HepG2 (cell line): Measurements from ENCODE around the gene BPIFA2. TPM values are rescaled to one million over a fixed set of nuclear protein-coding genes. Genes with fewer than 3 reads are reported as not detected.
A peak's percentile ranks its signal among the peaks of the same experiment; 100 is the strongest.

Source experiments
- ATAC-seq: fragments of 200-7000 bp; cut with Tn5 transposase; 3 replicates; pipeline ENCODE4 v1.9.1; 2020; ENCODE audit warnings: mild to moderate bottlenecking, moderate library complexity
- BruUV-seq: library from RNA; stranded (reverse); fragments of 400-500 nt; replicated peaks from 2 replicates; lab custom pipeline; 2021; lab: Mats Ljungman, UMichigan
- CTCF ChIA-PET: fragments of 300-600 bp; formaldehyde crosslinking; extraction: SDS; loops from one replicate; lab custom pipeline; 2021; ENCODE audit warnings: low total read pairs, inconsistent platforms, low intra/inter-chr PET ratio; lab: Yijun Ruan, JAX
- POLR2A ChIA-PET: fragments of 350-600 bp; sonication (Branson Sonifier 250); formaldehyde crosslinking; loops from one replicate; lab custom pipeline; 2020; ENCODE audit warnings: antibody characterized with exemption, inconsistent platforms; lab: Yijun Ruan, JAX
- DNase-seq: peaks from one replicate; pipeline ENCODE4 v3.0.0-alpha.2; 2015; ENCODE audit warnings: low spot score
- FAIRE-seq: peaks from 3 replicates; lab custom pipeline; 2011; peaks lifted over from hg19 to GRCh38; lab: Jason Lieb, UNC
- H2AFZ ChIP-seq: one replicate; pipeline ENCODE4 v1.6.1; 2011; ENCODE audit warnings: low read length, inconsistent platforms
- H3K27ac ChIP-seq: fragments of 300-600 bp; 3 replicates; pipeline ENCODE4 v1.8.0; 2011; ENCODE audit warnings: mixed run types, mild to moderate bottlenecking, mixed read lengths, low read length, inconsistent platforms; ENCODE audit not compliant: insufficient read depth; ENCODE audit errors: extremely low read length
- H3K27me3 ChIP-seq, 2 experiments: fragments of 200-600 bp in 1 of 2; 2 replicates in 1 of 2; 3 replicates in 1 of 2; pipeline versions ENCODE4 v1.6.0 to v1.8.0; 2011; ENCODE audit warnings: low read length in 2 of 2, mild to moderate bottlenecking in 2 of 2, moderate library complexity in 2 of 2, inconsistent platforms in 1 of 2; ENCODE audit not compliant: insufficient read depth in 2 of 2, control insufficient read depth in 1 of 2
- H3K36me3 ChIP-seq, 2 experiments: fragments of 200-600 bp in 1 of 2; replicated peaks in 1 of 2; 2 replicates in 1 of 2; 3 replicates in 1 of 2; pipeline versions ENCODE4 v1.5.1 to v1.8.0; 2011; ENCODE audit warnings: low read length in 2 of 2, inconsistent platforms in 1 of 2; ENCODE audit not compliant: insufficient read depth in 2 of 2, control insufficient read depth in 1 of 2
- H3K4me1 ChIP-seq: 2 replicates; pipeline ENCODE4 v1.5.1; 2012; ENCODE audit warnings: low read length, inconsistent platforms; ENCODE audit not compliant: insufficient read depth
- H3K4me2 ChIP-seq: 2 replicates; pipeline ENCODE4 v1.6.0; 2011; ENCODE audit warnings: low read depth, low read length, inconsistent platforms
- H3K4me3 ChIP-seq, 3 experiments: fragments of 200-600 bp in 1 of 3; sonication (generic), shearing (Covaris generic) in 1 of 3; replicated peaks in 1 of 3; 2 replicates each; pipeline ENCODE4 v1.5.1; 2011 to 2016; ENCODE audit warnings: low read length in 3 of 3, inconsistent platforms in 2 of 3, low read depth in 2 of 3, mild to moderate bottlenecking in 2 of 3, control low read depth in 1 of 3, mixed read lengths in 1 of 3; ENCODE audit not compliant: insufficient read depth in 1 of 3
- H3K79me2 ChIP-seq: one replicate; pipeline ENCODE4 v1.6.1; 2011; ENCODE audit warnings: low read length, inconsistent platforms; ENCODE audit not compliant: insufficient read depth
- H3K9ac ChIP-seq: 2 replicates; pipeline ENCODE4 v1.6.0; 2011; ENCODE audit warnings: mild to moderate bottlenecking, low read depth, low read length, inconsistent platforms; ENCODE audit not compliant: insufficient read depth
- H3K9me3 ChIP-seq: 2 replicates; pipeline ENCODE4 v1.5.1; 2012; ENCODE audit warnings: mild to moderate bottlenecking, low read length
- H4K20me1 ChIP-seq: 2 replicates; pipeline ENCODE4 v1.6.0; 2011; ENCODE audit warnings: inconsistent platforms, mild to moderate bottlenecking, low read length, moderate library complexity; ENCODE audit not compliant: insufficient read depth
- CEBPG ChIP-seq: IDR thresholded peaks from 2 replicates; pipeline ENCODE4 v1.6.1; 2016
- JDP2 ChIP-seq: sonication (generic); formaldehyde crosslinking; IDR thresholded peaks from 2 replicates; pipeline ENCODE4 v1.8.1; 2022; ENCODE audit warnings: missing genetic modification reagents, borderline replicate concordance
- NR3C1 ChIP-seq: sonication (generic); formaldehyde crosslinking; IDR thresholded peaks from 2 replicates; pipeline ENCODE4 v1.4.0; 2020; ENCODE audit warnings: missing genetic modification reagents
- STAG1 ChIP-seq: sonication (generic); formaldehyde crosslinking; IDR thresholded peaks from 2 replicates; pipeline ENCODE4 v1.4.0; 2020; ENCODE audit warnings: missing genetic modification reagents
- ZNF674 ChIP-seq: sonication (generic); formaldehyde crosslinking; IDR thresholded peaks from 2 replicates; pipeline ENCODE4 v1.5.0; 2020; ENCODE audit warnings: low read depth, mild to moderate bottlenecking, missing genetic modification reagents
- WGBS: methylation state at CpG from one replicate; pipeline ENCODE4 v1.1.6; 2017; ENCODE audit warnings: low lambda C conversion rate; 5-methylcytosine and 5-hydroxymethylcytosine counted together
- in situ Hi-C: cut with HindIII; loops from 2 replicates; pipeline ENCODE4 v1.10.0; 2017; ENCODE audit warnings: low pct_unique_long_range_greater_than_20kb; ENCODE audit not compliant: extremely low pct_ligation_motif_present
- intact Hi-C: fragments of 100-400 bp; cut with micrococcal nuclease; formaldehyde crosslinking; loops from one replicate; pipeline ENCODE4 v1.10.0; 2022; ENCODE audit not compliant: unreplicated experiment
- polyA plus RNA-seq, 8 experiments: library from polyadenylated mRNA; depleted of rRNA in 3 of 8; stranded (reverse) in 7 of 8; unstranded in 1 of 8; fragments of >200 nt; fragmentation: Illumina TruSeq in 4 of 8; extraction: Trizol in 4 of 8; gene quantifications; 2 replicates each; pipeline versions ENCODE4 v1.2.1 to v1.2.3, GENCODE V29; 2011 to 2016; ENCODE audit warnings: low read depth in 4 of 8, missing spikeins in 1 of 8, mixed read lengths in 1 of 8; ENCODE audit not compliant: insufficient read depth in 1 of 8
- total RNA-seq, 5 experiments: library from RNA; depleted of rRNA; stranded (reverse); fragments of >200 nt; fragmentation: Illumina TruSeq; extraction: Trizol; gene quantifications; 2 replicates each; pipeline ENCODE4 v1.2.3, GENCODE V29; 2016; ENCODE audit warnings: low read depth in 1 of 5
- TF ChIP-seq, protein P1 (sequence below): sonication (generic); formaldehyde crosslinking; IDR thresholded peaks from 2 replicates; pipeline ENCODE4 v1.5.0; 2020; ENCODE audit warnings: mild to moderate bottlenecking, missing genetic modification reagents, moderate library complexity

Gene BPIFA2
- total and polyA plus RNA-seq, 2 of the 13 experiments (the other 11 are each of a cell fraction or from before 2014, with no cell fraction given): not detected

DNA sequence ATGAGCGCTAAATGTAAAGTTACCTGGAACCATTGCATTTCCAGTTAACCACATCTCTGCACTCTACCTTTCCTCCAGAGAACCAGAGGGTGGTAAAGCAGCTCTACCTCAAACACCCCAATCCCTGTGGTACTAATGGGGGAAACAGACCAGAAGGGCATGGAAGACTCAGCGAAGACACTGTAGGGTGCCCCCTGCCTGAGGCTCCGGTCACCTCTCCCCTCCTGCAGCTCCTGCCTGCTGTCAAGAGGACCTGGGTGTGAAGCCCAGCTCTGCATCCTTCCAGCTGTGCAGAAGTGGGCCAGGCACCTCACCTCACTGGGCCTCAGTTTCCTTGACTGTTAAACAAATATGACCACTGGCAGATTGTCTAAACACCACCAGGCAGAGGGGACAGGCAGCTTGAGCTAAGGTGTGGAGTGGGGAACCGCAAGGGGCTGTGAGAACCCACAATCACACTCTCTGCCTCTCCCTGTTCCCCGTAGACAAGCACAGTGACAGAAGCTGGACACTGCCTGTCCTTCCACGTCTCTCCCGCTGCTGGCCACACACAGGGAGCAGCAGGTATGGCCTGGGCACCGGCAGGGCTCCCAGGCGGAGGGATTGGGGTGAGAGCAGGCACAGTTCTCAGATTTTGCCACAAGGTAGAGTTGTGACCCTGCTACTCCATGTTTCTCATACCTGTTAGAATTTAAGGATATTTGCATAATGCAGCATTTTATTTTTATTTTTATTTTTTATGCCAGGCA is 9.1 kb upstream of the BPIFA2 start:
- in situ Hi-C loops (no loop called here), intact Hi-C loops (no loop called here)
- BruUV-seq: no TSS peak
- peak; percentile 56 for ATAC-seq
- TF ChIP-seq STAG1: peak; percentile 7; the same call in 1 of the 2 replicates
- TF ChIP-seq, protein P1, sequence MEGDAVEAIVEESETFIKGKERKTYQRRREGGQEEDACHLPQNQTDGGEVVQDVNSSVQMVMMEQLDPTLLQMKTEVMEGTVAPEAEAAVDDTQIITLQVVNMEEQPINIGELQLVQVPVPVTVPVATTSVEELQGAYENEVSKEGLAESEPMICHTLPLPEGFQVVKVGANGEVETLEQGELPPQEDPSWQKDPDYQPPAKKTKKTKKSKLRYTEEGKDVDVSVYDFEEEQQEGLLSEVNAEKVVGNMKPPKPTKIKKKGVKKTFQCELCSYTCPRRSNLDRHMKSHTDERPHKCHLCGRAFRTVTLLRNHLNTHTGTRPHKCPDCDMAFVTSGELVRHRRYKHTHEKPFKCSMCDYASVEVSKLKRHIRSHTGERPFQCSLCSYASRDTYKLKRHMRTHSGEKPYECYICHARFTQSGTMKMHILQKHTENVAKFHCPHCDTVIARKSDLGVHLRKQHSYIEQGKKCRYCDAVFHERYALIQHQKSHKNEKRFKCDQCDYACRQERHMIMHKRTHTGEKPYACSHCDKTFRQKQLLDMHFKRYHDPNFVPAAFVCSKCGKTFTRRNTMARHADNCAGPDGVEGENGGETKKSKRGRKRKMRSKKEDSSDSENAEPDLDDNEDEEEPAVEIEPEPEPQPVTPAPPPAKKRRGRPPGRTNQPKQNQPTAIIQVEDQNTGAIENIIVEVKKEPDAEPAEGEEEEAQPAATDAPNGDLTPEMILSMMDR (CRISPR knock-in tag): peak; percentile 23; the same call in 1 of the 2 replicates
- no peak for TF ChIP-seq CEBPG
- DNase-seq: no peak
- no peak overlapping the region for H3K4me2 ChIP-seq
- H3K9me3 ChIP-seq: no peaks in the 10 kb centered on the region
- no peaks in the 10 kb centered on the region for H3K36me3 ChIP-seq
- WGBS: 21% methylated on average over 9 of the region's 9 CpGs
- POLR2A ChIA-PET: no interaction called here
- H3K79me2 ChIP-seq: no peaks in the 10 kb centered on the region
- no peak overlapping the region for H3K9ac ChIP-seq
- H3K4me1 ChIP-seq: no peaks in the 10 kb centered on the region
- no peaks in the 10 kb centered on the region; the same call in 1 of the 2 replicates for H4K20me1 ChIP-seq
- no peak overlapping the region for H3K27ac ChIP-seq
- FAIRE-seq: no peak
- CTCF ChIA-PET: no interaction called here
- H3K27me3 ChIP-seq: peaks cover 0 to 40% of the 10 kb centered on the region in 2 experiments; a peak in 2 of 5 replicates
- no peak overlapping the region for H2AFZ ChIP-seq
- H3K4me3 ChIP-seq: no peak overlapping the region

DNA sequence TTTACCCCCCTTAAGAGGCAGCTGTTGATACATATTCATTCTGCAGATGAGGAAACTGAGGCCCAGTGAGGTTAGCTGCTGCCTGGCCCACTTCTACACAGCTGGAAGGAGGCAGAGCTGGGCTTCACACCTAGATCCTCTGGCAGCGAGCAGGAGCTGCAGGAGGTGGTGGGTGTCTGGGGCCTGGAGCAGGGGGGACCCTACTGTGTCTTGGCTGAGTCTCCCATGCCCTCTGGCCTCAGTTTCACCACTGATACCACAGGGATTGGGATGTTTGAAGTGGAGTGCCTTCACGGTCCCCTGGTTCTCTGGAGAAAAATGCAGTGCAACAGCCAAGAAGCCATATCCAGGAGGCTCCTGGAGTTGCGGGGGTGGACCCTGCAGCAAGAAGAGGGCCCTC is 8.2 kb upstream of the BPIFA2 start:
- in situ Hi-C loops (no loop called here), intact Hi-C loops (no loop called here)
- peaks cover 0 to 49% of the 10 kb centered on the region in 2 experiments; a peak in 3 of 5 replicates for H3K27me3 ChIP-seq
- no peak for DNase-seq
- H3K36me3 ChIP-seq: no peaks in the 10 kb centered on the region
- ChIA-PET POLR2A (no interaction called here), CTCF (no interaction called here)
- ATAC-seq: no peak
- 25% methylated on average over 3 of the region's 3 CpGs for WGBS
- H4K20me1 ChIP-seq: no peaks in the 10 kb centered on the region; the same call in 1 of the 2 replicates
- H3K9me3 ChIP-seq: no peaks in the 10 kb centered on the region
- BruUV-seq: no TSS peak
- no peak overlapping the region for H3K4me3 ChIP-seq
- no peaks in the 10 kb centered on the region for H3K79me2 ChIP-seq
- H3K9ac ChIP-seq: no peak overlapping the region
- FAIRE-seq: no peak
- no peak overlapping the region for H2AFZ ChIP-seq
- TF ChIP-seq ZNF674 (CRISPR knock-in tag) (no peak), JDP2 (CRISPR knock-in tag) (no peak), NR3C1 (no peak)
- TF ChIP-seq, protein P1 (CRISPR knock-in tag): no peak
- TF ChIP-seq, all 625 proteins: peak for 0
- no peak overlapping the region for H3K27ac ChIP-seq
- H3K4me2 ChIP-seq: no peak overlapping the region
- no peaks in the 10 kb centered on the region for H3K4me1 ChIP-seq
